Omental fat pad (tissue), 4 donors: Measurements from ENCODE around the gene CAMK1D. TPM values are rescaled to one million over a fixed set of nuclear protein-coding genes. Genes with fewer than 3 reads are reported as not detected.

Experiments used
- ATAC-seq: fragments of 150-250 bp; one replicate; pipeline ENCODE4 v1.9.1; 2016; ENCODE audit warnings: mild to moderate bottlenecking, moderate library complexity; ENCODE audit not compliant: low FRiP score
- DNase-seq: peaks from one replicate; pipeline ENCODE4 v3.0.0-alpha.2; 2019; ENCODE audit warnings: low spot score
- total RNA-seq, 4 donors: library from RNA; depleted of rRNA; stranded (reverse); fragments of >200 nt; gene quantifications; one replicate each; pipeline ENCODE4 v1.1.0, GENCODE V29; 2016
- TF ChIP-seq, protein P1 (sequence below), 3 donors: fragments of 450-650 bp; IDR thresholded peaks; one replicate each; pipeline ENCODE4 v1.5.1; 2016 to 2017; ENCODE audit warnings: antibody characterized with exemption in 3 of 3, mild to moderate bottlenecking in 3 of 3, moderate library complexity in 2 of 3

CAMK1D gene
- total RNA-seq, 4 donors from 2014 or later = 6.0 to 15.8 (median 8.8) TPM

DNA sequence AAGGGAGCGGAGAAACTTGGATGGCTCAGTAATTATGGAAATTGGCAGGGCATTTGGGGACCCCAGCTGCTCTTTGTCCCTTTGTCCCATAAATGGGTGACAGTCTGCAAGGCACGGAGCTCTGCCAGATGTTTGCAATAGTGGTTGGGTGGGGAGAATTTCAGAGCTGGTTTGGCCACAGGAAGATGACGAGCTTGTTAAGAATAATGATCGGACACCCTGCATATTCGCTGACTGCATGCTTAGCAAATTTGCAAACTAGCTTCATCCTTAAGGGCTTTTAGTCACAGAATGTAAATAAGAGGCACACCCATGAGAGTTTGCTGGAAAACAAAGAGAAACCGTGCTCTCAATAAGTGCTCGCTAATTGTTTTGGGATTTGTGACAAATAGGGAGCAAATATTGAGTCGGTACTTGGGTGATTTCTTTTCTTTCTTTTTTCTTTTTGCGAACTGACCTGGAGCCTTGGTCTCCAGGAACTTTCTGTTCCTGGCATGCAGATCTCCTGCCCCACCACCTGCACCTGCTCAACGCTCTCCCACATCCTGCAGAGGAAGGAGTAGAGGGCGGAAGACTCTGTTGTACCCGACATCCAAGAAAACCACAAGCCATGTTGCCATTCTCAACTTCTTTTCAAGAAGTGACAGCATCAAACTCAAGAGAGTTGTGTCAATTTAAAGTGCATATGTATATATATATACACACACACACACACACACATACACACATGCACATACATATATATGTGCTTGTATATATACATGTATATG, 238.9 kb downstream of the CAMK1D start:
- TF ChIP-seq, protein P1, sequence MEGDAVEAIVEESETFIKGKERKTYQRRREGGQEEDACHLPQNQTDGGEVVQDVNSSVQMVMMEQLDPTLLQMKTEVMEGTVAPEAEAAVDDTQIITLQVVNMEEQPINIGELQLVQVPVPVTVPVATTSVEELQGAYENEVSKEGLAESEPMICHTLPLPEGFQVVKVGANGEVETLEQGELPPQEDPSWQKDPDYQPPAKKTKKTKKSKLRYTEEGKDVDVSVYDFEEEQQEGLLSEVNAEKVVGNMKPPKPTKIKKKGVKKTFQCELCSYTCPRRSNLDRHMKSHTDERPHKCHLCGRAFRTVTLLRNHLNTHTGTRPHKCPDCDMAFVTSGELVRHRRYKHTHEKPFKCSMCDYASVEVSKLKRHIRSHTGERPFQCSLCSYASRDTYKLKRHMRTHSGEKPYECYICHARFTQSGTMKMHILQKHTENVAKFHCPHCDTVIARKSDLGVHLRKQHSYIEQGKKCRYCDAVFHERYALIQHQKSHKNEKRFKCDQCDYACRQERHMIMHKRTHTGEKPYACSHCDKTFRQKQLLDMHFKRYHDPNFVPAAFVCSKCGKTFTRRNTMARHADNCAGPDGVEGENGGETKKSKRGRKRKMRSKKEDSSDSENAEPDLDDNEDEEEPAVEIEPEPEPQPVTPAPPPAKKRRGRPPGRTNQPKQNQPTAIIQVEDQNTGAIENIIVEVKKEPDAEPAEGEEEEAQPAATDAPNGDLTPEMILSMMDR (IDR thresholded peaks at IDR 0.05) = no peak
- DNase-seq (no peak), ATAC-seq (no peak)

DNA sequence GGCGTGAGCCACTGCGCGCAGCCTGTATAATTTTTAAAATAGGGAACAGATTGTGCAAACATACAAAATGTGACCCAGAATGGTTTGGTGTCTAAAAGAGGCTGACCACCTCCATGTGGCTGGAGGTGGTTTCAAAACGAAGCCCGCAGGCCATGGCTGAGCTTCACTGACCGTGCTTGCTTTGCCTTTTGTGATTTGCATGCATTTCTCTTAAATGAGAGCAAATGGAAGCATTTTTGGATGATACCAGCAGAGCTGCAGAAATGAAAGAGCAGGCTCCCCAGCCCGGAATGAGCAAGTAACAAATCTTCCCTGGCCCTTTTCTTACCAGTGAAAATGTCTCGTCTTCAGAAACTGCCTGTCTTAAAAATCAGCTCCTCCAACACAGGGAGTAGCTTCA, 239.9 kb downstream of the CAMK1D start:
- TF ChIP-seq, protein P1 (IDR thresholded peaks at IDR 0.05) = no peak
- no peak for DNase-seq
- ATAC-seq = no peak

DNA sequence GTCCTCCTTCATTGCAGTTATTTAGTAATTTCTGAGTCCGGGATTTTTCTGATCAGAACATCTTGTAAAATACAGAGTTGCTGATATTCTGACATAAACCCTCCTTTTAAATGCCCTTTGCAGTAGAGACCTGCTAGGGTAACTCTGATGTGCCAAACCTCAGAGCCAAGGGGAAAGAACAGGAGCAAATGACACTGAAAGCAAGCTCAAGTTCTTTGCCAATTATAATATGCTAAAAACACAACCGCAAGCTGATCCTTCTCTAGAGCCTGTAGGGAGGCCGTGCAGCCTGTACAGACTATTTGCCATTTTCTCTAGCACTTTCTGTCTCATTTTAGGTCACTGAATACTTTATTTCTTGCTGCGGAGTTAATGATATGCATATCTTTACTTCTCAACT, 240.4 kb downstream of the CAMK1D start:
- DNase-seq (no peak), ATAC-seq (no peak)
- TF ChIP-seq, protein P1 (IDR thresholded peaks at IDR 0.05) = no peak

- ATAC-seq = no peak
- TF ChIP-seq, protein P1 (IDR thresholded peaks at IDR 0.05) = no peak
- DNase-seq = no peak
These were observed 241.6 kb downstream of the CAMK1D start for GRCh38 chr10:12590675-12591659.

DNA sequence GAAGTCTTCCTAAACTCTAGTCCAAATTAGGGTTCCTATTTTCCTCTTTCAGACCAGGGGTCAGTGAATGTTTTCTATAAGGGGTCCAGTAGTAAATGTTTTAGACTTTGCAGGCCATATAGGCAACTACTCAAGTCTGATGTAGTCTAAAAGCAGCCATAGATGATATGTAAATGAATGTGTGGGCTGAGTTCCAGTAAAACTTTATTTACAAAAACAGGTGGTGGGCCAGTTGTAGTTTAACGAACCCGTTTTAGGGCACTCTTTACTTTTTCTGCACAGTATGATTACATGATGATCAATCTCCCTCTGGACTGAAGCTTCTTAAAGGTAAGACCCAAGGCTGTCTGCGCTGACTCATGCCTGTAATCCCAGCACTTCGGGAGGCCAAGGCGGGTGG, 243.6 kb downstream of the CAMK1D start:
- no peak for ATAC-seq
- TF ChIP-seq, protein P1 (IDR thresholded peaks at IDR 0.05) = no peak

DNA sequence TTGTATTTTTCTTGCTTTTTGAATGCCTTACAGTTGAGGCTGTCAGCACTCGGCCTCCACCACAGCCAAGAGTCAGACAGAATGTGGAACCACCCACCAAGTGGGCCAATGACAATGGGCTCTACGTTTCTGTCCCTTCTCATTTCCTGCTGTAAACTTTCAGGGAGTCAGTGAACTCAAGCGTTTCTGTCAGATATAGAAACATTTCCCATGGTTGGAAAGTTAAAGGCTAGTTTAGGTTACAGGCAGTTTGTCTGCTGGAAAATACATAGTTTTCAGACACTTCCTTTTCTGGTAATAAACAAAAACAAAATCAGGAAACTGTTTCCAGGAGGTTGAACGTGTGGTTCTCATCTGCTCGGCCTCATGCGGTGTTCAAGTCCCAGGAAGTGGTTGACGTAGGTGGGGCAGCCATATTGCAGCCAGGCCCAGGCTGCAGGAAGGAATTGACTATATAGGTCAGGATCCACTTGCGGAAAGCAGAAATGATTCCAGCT, 245.1 kb downstream of the CAMK1D start:
- ATAC-seq (no peak), DNase-seq (no peak)
- TF ChIP-seq, protein P1 (IDR thresholded peaks at IDR 0.05) = no peak

More for the DNA sequence above, 243.6 kb downstream of the CAMK1D start:
- DNase-seq = no peak
